ENCODE measurements around the gene IFT20. TPM values are rescaled to one million over a fixed set of nuclear protein-coding genes. Genes with fewer than 3 reads are reported as not detected.
"Not testable (repeated sequence)": the region's sequence is repeated elsewhere in the genome, so short reads cannot be mapped to it uniquely, and the experiment has no call there.

Gene IFT20
- total and polyA plus RNA-seq, 4 donors, result 44.6 to 84.1 (median 66.0) TPM

DNA sequence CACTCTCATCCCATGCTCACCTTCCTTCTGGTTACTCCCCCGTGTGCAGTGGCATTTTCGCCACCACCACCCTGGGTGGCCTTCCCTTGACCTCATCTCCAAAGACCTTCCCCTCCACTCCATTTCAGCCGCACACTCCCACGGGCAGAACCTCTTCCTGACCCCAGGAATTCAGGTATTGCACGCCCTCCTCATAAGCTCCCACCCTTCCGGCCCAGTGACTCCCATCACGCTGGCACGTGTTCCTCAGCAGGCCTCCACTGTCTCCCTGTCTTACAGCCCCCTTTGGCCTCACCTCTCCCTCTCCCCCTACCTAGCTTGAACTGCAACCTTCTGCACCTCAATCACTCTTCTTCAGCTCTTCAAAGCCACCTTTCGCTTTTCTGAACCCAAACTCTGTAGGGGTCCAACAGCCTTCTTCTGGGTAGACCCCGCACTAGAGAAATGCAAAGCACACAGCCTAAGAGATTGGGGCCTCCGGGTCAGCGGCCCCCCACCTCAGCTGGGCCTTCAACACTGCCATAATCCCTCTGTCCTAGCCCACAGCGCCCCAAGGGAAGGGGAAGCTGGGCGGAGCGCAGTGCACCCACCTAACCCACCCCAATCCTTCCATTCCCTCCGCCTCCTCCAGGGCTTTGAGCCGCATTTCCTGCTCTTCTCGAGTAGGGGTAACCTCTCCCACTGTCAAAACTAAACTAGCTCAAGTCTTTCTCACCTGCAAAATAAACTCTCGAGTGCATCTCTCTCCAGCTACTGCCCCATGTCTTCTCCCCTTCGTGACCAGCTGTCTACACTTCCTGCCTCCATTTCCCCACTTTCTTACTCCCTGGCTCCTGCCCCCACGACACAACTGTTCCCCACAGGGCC, 17.9 kb downstream of the IFT20 start:
- Histone ChIP-seq H3K9me3 (ENCODE audit: control insufficient read depth, insufficient read depth, low read length) (no peaks in the 10 kb centered on the region), H3K27ac (ENCODE audit: low read depth, low read length) (no peak overlapping the region), H3K27me3 (ENCODE audit: control insufficient read depth, insufficient read depth, low read length) (no peaks in the 10 kb centered on the region), H3K36me3 (ENCODE audit: control insufficient read depth, insufficient read depth, low read length) (no peaks in the 10 kb centered on the region), H3K4me1 (ENCODE audit: control insufficient read depth, insufficient read depth, low read length) (peaks cover 22% of the 10 kb centered on the region), H3K4me3 (ENCODE audit: low read depth, low read length) (no peak overlapping the region)
- DNase-seq (ENCODE audit: low read depth in 4 of 6, low spot score in 6 of 6), result no peak
- 72% methylated on average over 19 of the region's 21 CpGs for WGBS (ENCODE audit: insufficient coverage)

DNA sequence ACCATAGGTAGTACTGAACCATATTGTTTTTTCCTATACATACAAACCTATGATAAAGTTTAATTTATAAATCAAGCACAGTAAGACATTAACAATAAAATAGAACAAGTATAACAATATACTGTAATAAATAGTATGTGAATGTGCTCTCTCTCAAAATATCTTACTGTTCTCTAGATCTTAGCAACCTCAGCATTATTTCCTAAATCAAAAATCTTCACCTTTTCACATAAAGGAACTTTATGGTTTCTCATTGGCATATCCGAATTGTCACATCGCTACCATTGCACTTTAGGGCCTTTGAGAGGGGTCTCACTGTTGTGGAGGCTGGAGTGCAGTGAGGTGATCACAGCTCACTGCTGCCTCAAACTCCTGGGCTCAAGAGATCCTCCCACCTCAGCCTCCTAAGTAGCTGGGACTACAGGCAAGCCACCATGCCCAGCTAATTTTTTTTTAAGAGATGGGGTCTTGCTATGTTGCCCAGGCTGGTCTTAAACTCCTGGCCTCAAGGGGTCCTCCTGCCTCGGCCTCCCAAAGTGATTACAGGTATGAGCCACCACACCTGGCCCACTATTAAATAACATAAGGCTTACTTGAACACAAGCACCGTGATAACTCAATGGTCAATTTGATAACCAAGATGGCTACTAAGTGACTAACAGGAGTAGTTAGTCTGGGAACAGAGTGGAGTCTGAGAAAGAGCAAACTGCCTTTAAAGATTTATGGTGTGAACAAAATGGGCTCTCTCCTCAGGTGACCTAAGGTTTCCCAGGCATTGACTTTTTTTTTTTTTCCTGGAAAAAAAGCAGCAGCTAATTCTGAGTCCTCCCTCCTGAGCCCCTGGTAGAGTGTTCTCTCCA, 19.2 kb downstream of the IFT20 start:
- H3K27me3 ChIP-seq (ENCODE audit: control insufficient read depth, insufficient read depth, low read length), result no peaks in the 10 kb centered on the region
- no peak overlapping the region for H3K4me3 ChIP-seq (ENCODE audit: low read depth, low read length)
- no peak for DNase-seq (ENCODE audit: low read depth in 4 of 6, low spot score in 6 of 6)
- H3K36me3 ChIP-seq (ENCODE audit: control insufficient read depth, insufficient read depth, low read length), result no peaks in the 10 kb centered on the region
- H3K27ac ChIP-seq (ENCODE audit: low read depth, low read length), result no peak overlapping the region
- WGBS (ENCODE audit: insufficient coverage), result no CpG with 5 or more reads among the region's 4 CpGs
- no peaks in the 10 kb centered on the region for H3K9me3 ChIP-seq (ENCODE audit: control insufficient read depth, insufficient read depth, low read length)
- H3K4me1 ChIP-seq (ENCODE audit: control insufficient read depth, insufficient read depth, low read length), result peaks cover 22% of the 10 kb centered on the region

DNA sequence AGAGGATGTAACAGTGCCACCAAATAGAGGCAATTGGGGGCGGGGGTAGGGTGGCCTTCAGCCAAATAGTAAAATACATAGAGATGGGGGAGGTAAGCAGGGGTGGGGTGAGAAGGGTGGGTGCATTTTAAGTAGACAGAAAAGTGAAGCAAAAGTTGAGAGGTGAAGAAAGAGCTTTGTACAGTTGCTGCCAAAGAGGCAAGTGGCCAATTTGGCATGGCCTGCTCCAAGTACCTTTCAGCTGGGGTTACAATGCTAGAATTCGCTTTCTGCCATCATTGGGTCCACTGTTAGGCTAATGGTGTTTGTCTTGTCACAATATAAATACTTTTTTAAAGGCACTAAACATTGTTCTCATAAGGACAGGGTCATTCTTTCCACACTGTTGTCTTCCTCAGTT, 21.4 kb downstream of the IFT20 start:
- Histone ChIP-seq H3K4me1 (ENCODE audit: control insufficient read depth, insufficient read depth, low read length) (peaks cover 15% of the 10 kb centered on the region), H3K27ac (ENCODE audit: low read depth, low read length) (no peak overlapping the region), H3K4me3 (ENCODE audit: low read depth, low read length) (no peak overlapping the region), H3K9me3 (ENCODE audit: control insufficient read depth, insufficient read depth, low read length) (no peaks in the 10 kb centered on the region), H3K36me3 (ENCODE audit: control insufficient read depth, insufficient read depth, low read length) (no peaks in the 10 kb centered on the region), H3K27me3 (ENCODE audit: control insufficient read depth, insufficient read depth, low read length) (no peaks in the 10 kb centered on the region)
- DNase-seq (ENCODE audit: low read depth in 4 of 6, low spot score in 6 of 6), result no peak
- 85% methylated on average over 1 of the region's 2 CpGs for WGBS (ENCODE audit: insufficient coverage)

DNA sequence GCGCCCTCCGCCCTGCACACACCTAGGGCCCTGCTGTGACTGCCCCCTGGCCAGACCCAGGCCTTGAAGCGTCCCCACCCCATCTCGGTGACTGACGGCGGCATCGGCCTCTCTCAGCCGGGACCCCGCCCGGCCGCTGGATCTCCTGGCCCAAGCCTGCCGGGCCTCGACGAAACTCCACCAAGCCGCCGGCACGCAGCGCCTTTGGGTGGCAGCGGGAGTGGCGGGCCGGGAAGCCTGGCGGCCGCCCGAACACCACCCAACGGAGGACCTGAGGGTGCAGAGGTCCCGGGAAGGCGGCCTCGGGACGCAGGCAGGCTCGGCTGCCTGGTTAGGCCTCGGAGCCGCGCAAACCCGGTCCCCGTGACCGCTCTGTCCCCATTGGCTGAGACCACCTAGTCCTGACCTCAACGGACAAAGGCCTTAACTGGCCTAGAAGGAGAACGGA, 28.3 kb downstream of the IFT20 start:
- Histone ChIP-seq H3K4me3 (ENCODE audit: low read depth, low read length) (no peak overlapping the region), H3K36me3 (ENCODE audit: control insufficient read depth, insufficient read depth, low read length) (no peaks in the 10 kb centered on the region), H3K27me3 (ENCODE audit: control insufficient read depth, insufficient read depth, low read length) (peaks cover 22% of the 10 kb centered on the region), H3K4me1 (ENCODE audit: control insufficient read depth, insufficient read depth, low read length) (peaks cover 3% of the 10 kb centered on the region), H3K9me3 (ENCODE audit: control insufficient read depth, insufficient read depth, low read length) (no peaks in the 10 kb centered on the region), H3K27ac (ENCODE audit: low read depth, low read length) (no peak overlapping the region)
- WGBS (ENCODE audit: insufficient coverage), result 17% methylated on average over 32 of the region's 38 CpGs
- no peak for DNase-seq (ENCODE audit: low read depth in 4 of 6, low spot score in 6 of 6)

DNA sequence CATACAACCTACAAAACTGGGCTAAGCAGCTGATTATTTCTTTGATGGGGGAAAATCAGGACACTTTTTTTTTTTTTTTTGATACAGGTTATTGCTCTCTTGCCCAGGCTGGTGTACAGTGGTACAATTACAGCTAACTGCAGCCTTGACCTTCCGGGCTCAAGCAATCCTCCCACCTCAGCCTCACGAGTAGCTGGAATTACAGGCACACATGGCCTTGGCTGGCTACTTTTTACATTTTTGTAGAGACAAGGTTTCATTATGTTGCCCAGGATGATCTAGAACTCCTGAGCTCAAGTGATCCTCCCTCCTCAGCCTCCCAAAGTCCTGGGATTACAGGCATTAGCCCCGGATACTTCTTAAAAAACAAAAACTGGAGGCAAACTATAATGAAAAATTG, 36.8 kb downstream of the IFT20 start:
- Histone ChIP-seq H3K4me3 (ENCODE audit: low read depth, low read length) (no peak overlapping the region), H3K9me3 (ENCODE audit: control insufficient read depth, insufficient read depth, low read length) (no peaks in the 10 kb centered on the region), H3K4me1 (ENCODE audit: control insufficient read depth, insufficient read depth, low read length) (no peaks in the 10 kb centered on the region), H3K27me3 (ENCODE audit: control insufficient read depth, insufficient read depth, low read length) (no peaks in the 10 kb centered on the region), H3K36me3 (ENCODE audit: control insufficient read depth, insufficient read depth, low read length) (no peaks in the 10 kb centered on the region), H3K27ac (ENCODE audit: low read depth, low read length) (no peak overlapping the region)
- WGBS (ENCODE audit: insufficient coverage), result 93% methylated on average over 2 of the region's 3 CpGs
- DNase-seq (ENCODE audit: low read depth in 4 of 6, low spot score in 6 of 6), result no peak

DNA sequence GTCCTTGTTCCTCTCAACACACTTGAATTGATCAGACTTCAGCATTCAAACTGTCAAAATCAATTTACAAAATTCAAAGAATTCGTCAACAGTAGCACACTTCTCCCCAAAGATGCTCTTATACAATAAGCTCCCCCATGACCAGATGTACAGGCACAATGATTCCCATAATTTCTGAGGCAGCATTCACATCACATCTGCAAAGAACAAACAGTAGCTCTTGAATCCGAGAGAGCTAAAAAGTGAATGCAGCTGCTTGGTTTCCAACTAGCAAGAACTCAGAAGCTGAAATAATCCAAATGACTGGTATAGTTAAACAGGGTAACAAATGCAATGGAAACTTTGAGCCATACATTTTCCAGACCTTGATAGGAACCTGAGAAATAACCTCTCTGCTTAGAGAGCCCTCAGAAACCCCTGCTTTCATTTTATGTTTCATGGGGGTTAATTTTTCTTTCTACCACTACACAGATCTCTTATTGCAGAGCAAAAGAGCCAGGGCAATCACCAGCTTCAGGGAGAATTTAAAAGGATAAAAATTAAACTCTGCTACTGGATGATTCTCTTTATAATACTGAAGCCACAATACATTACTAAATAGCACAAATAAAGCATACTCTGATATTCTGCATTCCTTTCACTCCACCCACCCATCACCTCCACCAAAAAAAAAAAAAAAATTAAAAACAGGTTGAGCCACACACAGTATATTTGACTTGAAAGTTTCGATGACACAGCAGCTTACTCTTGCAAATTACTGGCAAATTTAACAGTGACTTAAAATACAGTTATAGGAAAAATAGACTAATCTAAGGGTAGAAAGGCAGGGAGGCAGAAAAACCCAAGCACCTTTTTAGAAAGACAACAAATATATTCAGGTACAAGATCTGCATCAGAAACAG, 39.3 kb downstream of the IFT20 start:
- H3K36me3 ChIP-seq (ENCODE audit: control insufficient read depth, insufficient read depth, low read length), result no peaks in the 10 kb centered on the region
- 63% methylated on average over 2 of the region's 3 CpGs for WGBS (ENCODE audit: insufficient coverage)
- no peak overlapping the region for H3K4me3 ChIP-seq (ENCODE audit: low read depth, low read length)
- DNase-seq (ENCODE audit: low read depth in 4 of 6, low spot score in 6 of 6), result peak in 3 of 6 donors; percentile 4 to 34 (median 25)
- no peak overlapping the region for H3K27ac ChIP-seq (ENCODE audit: low read depth, low read length)
- no peaks in the 10 kb centered on the region for H3K27me3 ChIP-seq (ENCODE audit: control insufficient read depth, insufficient read depth, low read length)
- no peaks in the 10 kb centered on the region for H3K9me3 ChIP-seq (ENCODE audit: control insufficient read depth, insufficient read depth, low read length)
- H3K4me1 ChIP-seq (ENCODE audit: control insufficient read depth, insufficient read depth, low read length), result no peaks in the 10 kb centered on the region

DNA sequence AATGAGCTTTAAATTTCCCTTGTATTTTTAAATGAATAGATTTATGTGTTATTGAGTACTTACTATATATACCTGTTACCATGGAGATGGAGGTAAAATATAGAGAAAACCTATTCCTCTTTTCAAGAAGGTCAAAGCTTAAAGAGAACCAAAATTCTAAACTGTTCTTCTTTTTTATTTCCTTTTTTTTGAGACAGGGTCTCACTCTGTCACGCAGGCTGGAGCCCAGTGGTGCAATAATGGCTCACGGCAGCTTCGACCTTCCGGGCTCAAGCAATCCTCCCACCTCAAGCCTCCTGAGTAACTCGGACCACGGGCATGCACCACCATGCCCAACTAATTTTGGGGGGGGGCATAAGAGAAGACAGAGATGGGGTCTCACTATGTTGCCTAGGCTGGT, 41.3 kb downstream of the IFT20 start:
- Histone ChIP-seq H3K36me3 (ENCODE audit: control insufficient read depth, insufficient read depth, low read length) (no peaks in the 10 kb centered on the region), H3K4me1 (ENCODE audit: control insufficient read depth, insufficient read depth, low read length) (no peaks in the 10 kb centered on the region), H3K27ac (ENCODE audit: low read depth, low read length) (no peak overlapping the region), H3K4me3 (ENCODE audit: low read depth, low read length) (no peak overlapping the region), H3K9me3 (ENCODE audit: control insufficient read depth, insufficient read depth, low read length) (no peaks in the 10 kb centered on the region), H3K27me3 (ENCODE audit: control insufficient read depth, insufficient read depth, low read length) (no peaks in the 10 kb centered on the region)
- no peak for DNase-seq (ENCODE audit: low read depth in 4 of 6, low spot score in 6 of 6)
- WGBS (ENCODE audit: insufficient coverage), result 100% methylated on average over 1 of the region's 6 CpGs

DNA sequence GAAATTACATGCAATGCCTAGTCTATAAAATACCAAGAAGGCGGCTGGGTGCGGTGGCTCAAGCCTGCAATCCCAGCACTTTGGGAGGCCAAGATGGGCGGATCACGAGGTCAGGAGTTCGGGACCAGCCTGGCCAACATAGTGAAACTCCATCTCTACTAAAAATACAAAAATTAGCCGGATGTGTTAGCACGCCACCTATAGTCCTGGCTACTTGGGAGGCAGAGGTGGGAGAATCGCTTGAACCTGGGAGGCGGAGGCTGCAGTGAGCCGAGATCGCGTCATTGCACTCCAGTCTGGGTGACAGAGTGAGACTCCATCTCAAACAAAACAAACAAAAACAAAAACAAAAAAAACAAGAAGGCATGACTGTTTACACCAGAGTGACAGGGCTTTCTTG, 42.4 kb downstream of the IFT20 start:
- H3K4me1 ChIP-seq (ENCODE audit: control insufficient read depth, insufficient read depth, low read length); H3K9me3 ChIP-seq (ENCODE audit: control insufficient read depth, insufficient read depth, low read length); DNase-seq (ENCODE audit: low read depth in 4 of 6, low spot score in 6 of 6); H3K27me3 ChIP-seq (ENCODE audit: control insufficient read depth, insufficient read depth, low read length); H3K27ac ChIP-seq (ENCODE audit: low read depth, low read length); H3K4me3 ChIP-seq (ENCODE audit: low read depth, low read length); H3K36me3 ChIP-seq (ENCODE audit: control insufficient read depth, insufficient read depth, low read length): not testable (repeated sequence)
- WGBS (ENCODE audit: insufficient coverage), result no CpG with 5 or more reads among the region's 12 CpGs

DNA sequence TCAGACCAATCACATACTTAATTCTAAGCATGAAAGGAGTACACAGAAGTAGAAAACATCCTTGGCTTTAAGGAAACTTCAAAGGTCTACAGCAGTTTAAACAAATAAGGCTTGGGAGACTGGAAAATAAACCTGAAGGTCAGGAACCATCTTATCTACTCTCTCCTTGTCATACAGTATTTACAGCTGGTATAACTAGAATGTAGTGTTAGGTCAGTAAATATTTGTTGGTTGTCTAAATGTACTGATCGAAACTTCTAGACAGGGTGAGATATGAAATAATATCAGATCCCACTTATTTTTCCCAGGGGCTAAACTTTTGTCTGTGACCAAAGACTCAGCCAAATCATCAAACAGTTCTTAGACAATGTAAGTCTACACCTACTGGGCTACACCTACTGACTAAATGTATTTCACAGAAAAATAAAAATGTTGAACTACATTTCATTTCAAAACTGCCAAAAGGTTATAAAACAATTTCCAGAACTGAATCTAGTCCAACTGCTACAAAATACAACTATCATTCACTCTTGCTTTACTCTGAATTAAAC, 43.4 kb downstream of the IFT20 start:
- no peaks in the 10 kb centered on the region for H3K27me3 ChIP-seq (ENCODE audit: control insufficient read depth, insufficient read depth, low read length)
- DNase-seq (ENCODE audit: low read depth in 4 of 6, low spot score in 6 of 6), result no peak
- no CpG with 5 or more reads among the region's 1 CpG for WGBS (ENCODE audit: insufficient coverage)
- H3K36me3 ChIP-seq (ENCODE audit: control insufficient read depth, insufficient read depth, low read length), result no peaks in the 10 kb centered on the region
- no peak overlapping the region for H3K4me3 ChIP-seq (ENCODE audit: low read depth, low read length)
- H3K27ac ChIP-seq (ENCODE audit: low read depth, low read length), result no peak overlapping the region
- H3K4me1 ChIP-seq (ENCODE audit: control insufficient read depth, insufficient read depth, low read length), result no peaks in the 10 kb centered on the region
- H3K9me3 ChIP-seq (ENCODE audit: control insufficient read depth, insufficient read depth, low read length), result no peaks in the 10 kb centered on the region
